HTERT RPE-1 (cell line): Measurements from ENCODE around the gene SLC25A29.
"Not testable (repeated sequence)": the region's sequence is repeated elsewhere in the genome, so short reads cannot be mapped to it uniquely, and the experiment has no call there.

Experiments used
- in situ Hi-C: fragments of 300-500 bp; cut with MboI; formaldehyde crosslinking; loops from 4 replicates; pipeline ENCODE4 v1.14.3; 2020; ENCODE audit warnings: low sequenced_read_pairs

Gene SLC25A29

GRCh38 chr14:100312877-100313400 is 6.7 kb upstream of the SLC25A29 start:
- in situ Hi-C loops, result no loop called here

- in situ Hi-C loops, result not testable (repeated sequence)
Observed at GRCh38 chr14:100312110-100312876, 6.0 kb upstream of the SLC25A29 start.

GRCh38 chr14:100309028-100309737 is 2.9 kb upstream of the SLC25A29 start:
- in situ Hi-C loops, result no loop called here

GRCh38 chr14:100308427-100308792 is 2.2 kb upstream of the SLC25A29 start:
- in situ Hi-C loops, result not testable (repeated sequence)

- in situ Hi-C loops, result no loop called here
Observed at GRCh38 chr14:100307766-100308426, 1.7 kb upstream of the SLC25A29 start.

- in situ Hi-C loops, result no loop called here
Observed at GRCh38 chr14:100306998-100307765, 938 bp upstream of the SLC25A29 start.

GRCh38 chr14:100305324-100306100 is 732 bp downstream of the SLC25A29 start:
- in situ Hi-C loops, result no loop called here

GRCh38 chr14:100304825-100305323 is 1.4 kb downstream of the SLC25A29 start:
- in situ Hi-C loops, result no loop called here

- in situ Hi-C loops, result no loop called here
Observed at GRCh38 chr14:100303925-100304324, 2.3 kb downstream of the SLC25A29 start.

- in situ Hi-C loops, result no loop called here
Observed at GRCh38 chr14:100303179-100303578, 3.1 kb downstream of the SLC25A29 start.

- in situ Hi-C loops, result no loop called here
Observed at GRCh38 chr14:100302616-100303015, 3.6 kb downstream of the SLC25A29 start.

- in situ Hi-C loops, result no loop called here
Observed at GRCh38 chr14:100299238-100299560, 7.0 kb downstream of the SLC25A29 start.

- in situ Hi-C loops, result no loop called here
Observed at GRCh38 chr14:100298551-100299237, 7.5 kb downstream of the SLC25A29 start.

GRCh38 chr14:100297320-100298300 is 8.6 kb downstream of the SLC25A29 start:
- in situ Hi-C loops, result no loop called here

- in situ Hi-C loops, result not testable (repeated sequence)
Observed at GRCh38 chr14:100296729-100297128, 9.5 kb downstream of the SLC25A29 start.

GRCh38 chr14:100296106-100296651 is 10.1 kb downstream of the SLC25A29 start:
- in situ Hi-C loops, result no loop called here

GRCh38 chr14:100295376-100296105 is 10.7 kb downstream of the SLC25A29 start:
- in situ Hi-C loops, result no loop called here
